SK-N-SH treated with all-trans-retinoic acid at 6 μM for 48 hours (cell line): ENCODE data around the gene ADK.

Experiments used
- ARNTL ChIP-seq: fragments of 450-650 bp; formaldehyde crosslinking; IDR thresholded peaks from 2 replicates; pipeline ENCODE4 v1.5.0; 2020; ENCODE audit warnings: low read depth, mild to moderate bottlenecking, moderate library complexity, borderline replicate concordance
- ESRRG ChIP-seq: fragments of 250-450 bp; sonication (Bioruptor Pico); IDR thresholded peaks from 2 replicates; pipeline ENCODE4 v1.6.1; 2021; ENCODE audit warnings: mild to moderate bottlenecking
- GLIS3 ChIP-seq: fragments of 250-450 bp; sonication (Bioruptor Pico); IDR thresholded peaks from 2 replicates; pipeline ENCODE4 v1.5.0; 2020; ENCODE audit warnings: mild to moderate bottlenecking, moderate library complexity
- OSR1 ChIP-seq: fragments of 250-450 bp; sonication (Bioruptor Pico); IDR thresholded peaks from 2 replicates; pipeline ENCODE4 v1.8.0; 2022; ENCODE audit warnings: moderate library complexity, mild to moderate bottlenecking, inconsistent platforms
- PATZ1 ChIP-seq: fragments of 250-450 bp; sonication (Bioruptor Pico); IDR thresholded peaks from 2 replicates; pipeline ENCODE4 v1.8.0; 2020; ENCODE audit warnings: mild to moderate bottlenecking, moderate library complexity, borderline replicate concordance
- SNAI2 ChIP-seq: fragments of 250-450 bp; sonication (Bioruptor Pico); IDR thresholded peaks from 2 replicates; pipeline ENCODE4 v1.5.0; 2020; ENCODE audit warnings: mild to moderate bottlenecking, moderate library complexity
- TCF4 ChIP-seq: fragments of 250-450 bp; sonication (Bioruptor Pico); IDR thresholded peaks from 2 replicates; pipeline ENCODE4 v1.8.0; 2021; ENCODE audit warnings: mild to moderate bottlenecking, moderate library complexity, borderline replicate concordance
- TOX ChIP-seq: fragments of 250-450 bp; sonication (Bioruptor Pico); IDR thresholded peaks from 2 replicates; pipeline ENCODE4 v1.8.0; 2021; ENCODE audit warnings: mild to moderate bottlenecking, moderate library complexity, borderline replicate concordance
- ZFP3 ChIP-seq: fragments of 250-450 bp; sonication (Bioruptor Pico); IDR thresholded peaks from 2 replicates; pipeline ENCODE4 v1.5.0; 2020; ENCODE audit warnings: mild to moderate bottlenecking, moderate library complexity
- ZFP30 ChIP-seq: fragments of 450-650 bp; formaldehyde crosslinking; IDR thresholded peaks from 2 replicates; pipeline ENCODE4 v1.5.0; 2022; ENCODE audit warnings: mild to moderate bottlenecking, moderate library complexity
- ZNF565 ChIP-seq: fragments of 450-650 bp; formaldehyde crosslinking; conservative IDR thresholded peaks from 2 replicates; pipeline ENCODE4 v1.5.0; 2020; ENCODE audit warnings: low read depth, mild to moderate bottlenecking, moderate library complexity
- TF ChIP-seq, protein P1 (sequence below): fragments of 250-450 bp; sonication (Bioruptor Pico); IDR thresholded peaks from 2 replicates; pipeline ENCODE4 v1.8.0; 2021; ENCODE audit warnings: low read depth, mild to moderate bottlenecking, moderate library complexity, borderline replicate concordance

DNA sequence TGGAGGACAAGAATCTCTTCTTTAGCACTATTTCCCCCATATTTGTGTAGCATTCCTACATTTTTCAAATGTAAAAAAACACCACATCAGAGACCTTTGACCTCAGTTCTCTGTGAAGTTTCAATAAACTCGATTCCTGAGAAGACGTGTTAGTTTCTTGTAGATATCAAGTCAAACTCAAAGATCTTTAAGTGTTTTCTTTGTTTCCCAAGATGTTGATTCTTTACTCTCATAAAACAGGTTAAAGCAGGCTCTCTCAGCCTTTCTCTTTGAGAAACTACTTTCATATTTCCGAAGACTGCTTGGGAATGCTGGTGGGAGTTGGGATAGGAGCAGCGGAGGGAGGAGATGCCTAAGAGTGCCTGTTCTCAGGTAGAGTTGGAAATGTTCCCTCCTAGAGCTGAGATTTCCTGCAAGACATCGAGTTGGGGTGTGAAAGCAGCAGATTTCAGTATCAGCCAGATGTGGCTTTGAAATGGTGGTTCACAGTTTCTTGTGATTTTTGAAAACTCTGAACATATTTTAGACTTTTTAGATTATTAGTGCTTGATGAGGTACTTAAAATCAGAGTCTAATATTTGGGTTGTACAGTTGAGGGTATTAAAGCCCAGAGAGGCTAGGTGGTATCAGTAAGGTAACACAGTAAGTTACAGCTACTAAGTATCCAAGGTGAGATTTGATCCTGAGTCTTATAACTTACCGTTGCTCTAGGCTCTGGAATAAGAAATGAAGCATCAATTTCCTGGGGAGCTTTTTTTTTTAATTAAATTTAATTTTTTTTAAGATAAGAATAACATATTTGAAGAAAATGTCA, 13.9 kb downstream of the ADK start:
- TF ChIP-seq PATZ1 (CRISPR knock-in tag), result no peak
- TF ChIP-seq ARNTL (CRISPR knock-in tag), result no peak
- TF ChIP-seq SNAI2 (CRISPR knock-in tag), result no peak
- no peak for TF ChIP-seq GLIS3 (CRISPR knock-in tag)
- TF ChIP-seq TOX (CRISPR knock-in tag), result no peak
- no peak for TF ChIP-seq ZFP30 (CRISPR knock-in tag)
- TF ChIP-seq ZNF565 (CRISPR knock-in tag), result no peak
- no peak for TF ChIP-seq TCF4
- no peak for TF ChIP-seq ZFP3
- TF ChIP-seq, protein P1, sequence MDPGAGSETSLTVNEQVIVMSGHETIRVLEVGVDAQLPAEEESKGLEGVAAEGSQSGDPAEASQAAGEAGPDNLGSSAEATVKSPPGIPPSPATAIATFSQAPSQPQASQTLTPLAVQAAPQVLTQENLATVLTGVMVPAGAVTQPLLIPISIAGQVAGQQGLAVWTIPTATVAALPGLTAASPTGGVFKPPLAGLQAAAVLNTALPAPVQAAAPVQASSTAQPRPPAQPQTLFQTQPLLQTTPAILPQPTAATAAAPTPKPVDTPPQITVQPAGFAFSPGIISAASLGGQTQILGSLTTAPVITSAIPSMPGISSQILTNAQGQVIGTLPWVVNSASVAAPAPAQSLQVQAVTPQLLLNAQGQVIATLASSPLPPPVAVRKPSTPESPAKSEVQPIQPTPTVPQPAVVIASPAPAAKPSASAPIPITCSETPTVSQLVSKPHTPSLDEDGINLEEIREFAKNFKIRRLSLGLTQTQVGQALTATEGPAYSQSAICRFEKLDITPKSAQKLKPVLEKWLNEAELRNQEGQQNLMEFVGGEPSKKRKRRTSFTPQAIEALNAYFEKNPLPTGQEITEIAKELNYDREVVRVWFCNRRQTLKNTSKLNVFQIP (CRISPR knock-in tag), result no peak
- TF ChIP-seq ESRRG, result no peak
- TF ChIP-seq OSR1 (CRISPR knock-in tag), result no peak
